Nephron (organoid): Measurements from ENCODE around the gene PTGES.

Experiments used
- H3K27ac Mint-ChIP-seq, 3 experiments: 2 replicates each; pipeline ENCODE4 v1.8.0; 2020; ENCODE audit warnings: mixed read lengths in 3 of 3, mild to moderate bottlenecking in 2 of 3, moderate library complexity in 1 of 3
- H3K27me3 Mint-ChIP-seq: 2 replicates; pipeline ENCODE4 v1.8.0; 2021; ENCODE audit warnings: low read depth, mild to moderate bottlenecking, moderate library complexity, mixed read lengths
- H3K36me3 Mint-ChIP-seq: 2 replicates; pipeline ENCODE4 v1.8.0; 2020; ENCODE audit warnings: low read depth, mixed read lengths
- H3K4me1 Mint-ChIP-seq: 2 replicates; pipeline ENCODE4 v1.8.0; 2020; ENCODE audit warnings: mixed read lengths
- H3K4me3 Mint-ChIP-seq, 3 experiments: 2 replicates each; pipeline ENCODE4 v1.8.0; 2020; ENCODE audit warnings: mild to moderate bottlenecking in 3 of 3, mixed read lengths in 3 of 3, moderate library complexity in 2 of 3
- H3K9me3 Mint-ChIP-seq: 2 replicates; pipeline ENCODE4 v1.8.0; 2020; ENCODE audit warnings: mixed read lengths
- CTCF ChIP-seq, 3 experiments: fragments of 200-600 bp; sonication (generic); IDR thresholded peaks; one replicate each; pipeline ENCODE4 v1.5.0; 2021; ENCODE audit warnings: antibody characterized with exemption in 3 of 3; ENCODE audit not compliant: unreplicated experiment in 3 of 3

PTGES gene

GRCh38 chr9:129709438-129710168, 43.2 kb downstream of the PTGES start:
- Mint-ChIP-seq H3K9me3 (no peaks in the 10 kb centered on the region), H3K4me3 (peak overlapping the region in 2 of 3 experiments; percentile 32 to 36), H3K27me3 (peaks cover 18% of the 10 kb centered on the region), H3K27ac (peak overlapping the region; percentile 37 to 83 (median 74)), H3K36me3 (no peaks in the 10 kb centered on the region), H3K4me1 (peaks cover 16% of the 10 kb centered on the region)
- no peak for TF ChIP-seq CTCF (IDR thresholded peaks at IDR 0.05; ENCODE audit: unreplicated experiment in 3 of 3)

GRCh38 chr9:129708793-129709192, 44.0 kb downstream of the PTGES start:
- Mint-ChIP-seq H3K27me3 (peaks cover 23% of the 10 kb centered on the region), H3K9me3 (no peaks in the 10 kb centered on the region), H3K36me3 (no peaks in the 10 kb centered on the region), H3K27ac (peak overlapping the region in 2 of 3 experiments; percentile 47 to 83), H3K4me1 (peaks cover 17% of the 10 kb centered on the region), H3K4me3 (no peak overlapping the region)
- no peak for TF ChIP-seq CTCF (IDR thresholded peaks at IDR 0.05; ENCODE audit: unreplicated experiment in 3 of 3)

GRCh38 chr9:129704807-129705206, 48.0 kb downstream of the PTGES start:
- no peak for TF ChIP-seq CTCF (IDR thresholded peaks at IDR 0.05; ENCODE audit: unreplicated experiment in 3 of 3)
- H3K4me1 Mint-ChIP-seq, result peaks cover 19% of the 10 kb centered on the region
- no peak overlapping the region for H3K4me3 Mint-ChIP-seq
- H3K9me3 Mint-ChIP-seq, result no peaks in the 10 kb centered on the region
- no peaks in the 10 kb centered on the region for H3K36me3 Mint-ChIP-seq
- H3K27me3 Mint-ChIP-seq, result peaks cover 36% of the 10 kb centered on the region
- no peak overlapping the region for H3K27ac Mint-ChIP-seq

- TF ChIP-seq CTCF (IDR thresholded peaks at IDR 0.05; ENCODE audit: unreplicated experiment in 3 of 3), result no peak
- Mint-ChIP-seq H3K27me3 (peaks cover 40% of the 10 kb centered on the region), H3K36me3 (no peaks in the 10 kb centered on the region), H3K4me1 (peaks cover 19% of the 10 kb centered on the region), H3K9me3 (no peaks in the 10 kb centered on the region), H3K4me3 (no peak overlapping the region), H3K27ac (peak overlapping the region in 1 of 3 experiments; percentile 66)
Measured at GRCh38 chr9:129703667-129704355, 49.0 kb downstream of the PTGES start.

GRCh38 chr9:129702589-129703520, 50.0 kb downstream of the PTGES start:
- TF ChIP-seq CTCF (IDR thresholded peaks at IDR 0.05; ENCODE audit: unreplicated experiment in 3 of 3), result no peak
- H3K27ac Mint-ChIP-seq, result peak overlapping the region in 2 of 3 experiments; percentile 62 to 67
- H3K9me3 Mint-ChIP-seq, result no peaks in the 10 kb centered on the region
- peak overlapping the region in 1 of 3 experiments; percentile 5 for H3K4me3 Mint-ChIP-seq
- peaks cover 34% of the 10 kb centered on the region for H3K27me3 Mint-ChIP-seq
- H3K36me3 Mint-ChIP-seq, result no peaks in the 10 kb centered on the region
- H3K4me1 Mint-ChIP-seq, result peaks cover 19% of the 10 kb centered on the region
